ENCODE results near the gene KIAA0753. TPM values are rescaled to one million over a fixed set of nuclear protein-coding genes. Genes with fewer than 3 reads are reported as not detected.

The KIAA0753 gene
- total RNA-seq, 1 donor from 2014 or later = 33.7 TPM

DNA sequence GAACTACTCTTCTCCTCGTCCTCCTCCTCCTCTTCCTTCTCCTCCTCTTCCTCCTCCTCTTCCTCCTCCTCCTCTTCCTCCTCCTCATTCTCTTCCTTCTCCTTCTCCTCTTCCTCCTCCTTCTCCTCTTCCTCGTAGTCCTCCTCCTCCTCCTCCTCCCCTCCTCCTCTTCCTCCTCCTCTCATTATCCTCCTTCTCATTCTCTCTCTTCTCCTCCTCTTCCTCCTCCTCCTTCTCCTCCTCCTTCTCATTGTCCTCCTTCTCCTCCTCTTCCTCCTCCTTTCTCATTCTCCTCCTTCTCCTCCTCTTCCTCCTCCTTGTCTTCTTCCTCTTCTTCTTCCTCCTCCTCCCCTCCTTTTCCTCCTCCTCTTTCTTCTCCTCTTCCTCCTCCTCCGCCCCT lies 80.0 kb downstream of the KIAA0753 start:
- Mint-ChIP-seq H3K9me3 (no peaks in the 10 kb centered on the region), H3K36me3 (peaks cover 5% of the 10 kb centered on the region), H3K27ac (no peak overlapping the region), H3K4me1 (ENCODE audit: unreplicated experiment) (peaks cover 17% of the 10 kb centered on the region), H3K4me3 (no peak overlapping the region), H3K27me3 (peaks cover 42% of the 10 kb centered on the region)
- TF ChIP-seq CTCF (conservative IDR thresholded peaks at IDR 0.05) = no peak
- no peak for DNase-seq (ENCODE audit: extremely low spot score, unreplicated experiment)

- Mint-ChIP-seq H3K4me3 (no peak overlapping the region), H3K27me3 (peaks cover 49% of the 10 kb centered on the region), H3K9me3 (no peaks in the 10 kb centered on the region), H3K4me1 (ENCODE audit: unreplicated experiment) (peaks cover 21% of the 10 kb centered on the region), H3K27ac (no peak overlapping the region), H3K36me3 (peaks cover 3% of the 10 kb centered on the region)
- no peak for DNase-seq (ENCODE audit: extremely low spot score, unreplicated experiment)
- no peak for TF ChIP-seq CTCF (conservative IDR thresholded peaks at IDR 0.05)
Measured at GRCh38 chr17:6559753-6560215, 80.7 kb downstream of the KIAA0753 start.

- no peak for TF ChIP-seq CTCF (conservative IDR thresholded peaks at IDR 0.05)
- Mint-ChIP-seq H3K36me3 (no peaks in the 10 kb centered on the region), H3K27me3 (peaks cover 55% of the 10 kb centered on the region), H3K9me3 (no peaks in the 10 kb centered on the region), H3K4me1 (ENCODE audit: unreplicated experiment) (peaks cover 27% of the 10 kb centered on the region), H3K4me3 (peak overlapping the region; percentile 72), H3K27ac (peak overlapping the region; percentile 48)
- no peak for DNase-seq (ENCODE audit: extremely low spot score, unreplicated experiment)
Measured at GRCh38 chr17:6558932-6559752, 81.4 kb downstream of the KIAA0753 start.

GRCh38 chr17:6558276-6558675 lies 82.2 kb downstream of the KIAA0753 start:
- Mint-ChIP-seq H3K4me3 (peak overlapping the region; percentile 78), H3K27ac (peak overlapping the region; percentile 66), H3K4me1 (ENCODE audit: unreplicated experiment) (peaks cover 28% of the 10 kb centered on the region), H3K27me3 (peaks cover 62% of the 10 kb centered on the region), H3K9me3 (no peaks in the 10 kb centered on the region), H3K36me3 (no peaks in the 10 kb centered on the region)
- no peak for TF ChIP-seq CTCF (conservative IDR thresholded peaks at IDR 0.05)
- no peak for DNase-seq (ENCODE audit: extremely low spot score, unreplicated experiment)

DNA sequence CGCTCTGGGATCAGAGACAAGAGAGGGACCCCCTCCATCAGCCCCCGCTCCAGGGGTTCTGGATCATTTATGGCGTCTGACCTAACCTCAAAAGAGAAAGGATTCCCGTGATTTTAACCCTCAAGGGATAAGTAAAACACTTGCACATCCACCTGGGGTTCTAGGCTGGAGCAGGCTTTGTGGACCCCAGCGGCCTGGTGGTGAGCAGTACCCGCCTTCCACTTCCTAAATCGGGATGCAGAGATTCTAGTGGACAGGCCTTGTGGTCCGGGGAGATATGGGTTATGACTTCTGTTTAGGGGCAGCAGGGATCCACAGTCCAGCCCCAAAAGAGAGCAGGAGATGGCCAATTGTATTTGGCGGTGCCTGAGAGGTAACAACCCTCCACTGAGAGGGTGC lies 83.5 kb downstream of the KIAA0753 start:
- H3K4me3 Mint-ChIP-seq = peak overlapping the region; percentile 80
- H3K27ac Mint-ChIP-seq = peak overlapping the region; percentile 58
- no peaks in the 10 kb centered on the region for H3K36me3 Mint-ChIP-seq
- DNase-seq (ENCODE audit: extremely low spot score, unreplicated experiment) = no peak
- peaks cover 28% of the 10 kb centered on the region for H3K4me1 Mint-ChIP-seq (ENCODE audit: unreplicated experiment)
- no peaks in the 10 kb centered on the region for H3K9me3 Mint-ChIP-seq
- peaks cover 64% of the 10 kb centered on the region for H3K27me3 Mint-ChIP-seq
- no peak for TF ChIP-seq CTCF (conservative IDR thresholded peaks at IDR 0.05)
